GM21825 (cell line): ENCODE results near the gene SCN2A.

ENCODE experiments used
- ATAC-seq: cut with Tn5 transposase; IDR thresholded peaks from one replicate; pipeline ENCODE4 v1.9.1; 2021; ENCODE audit warnings: mild to moderate bottlenecking, moderate library complexity; ENCODE audit not compliant: unreplicated experiment

Gene SCN2A

GRCh38 chr2:165410276-165410675 lies 171.1 kb downstream of the SCN2A start:
- ATAC-seq = no peak

GRCh38 chr2:165414187-165414586 lies 175.0 kb downstream of the SCN2A start:
- ATAC-seq = no peak

GRCh38 chr2:165417009-165417408 lies 177.8 kb downstream of the SCN2A start:
- no peak for ATAC-seq

GRCh38 chr2:165420231-165420630 lies 181.0 kb downstream of the SCN2A start:
- ATAC-seq = no peak

GRCh38 chr2:165423081-165423480 lies 183.9 kb downstream of the SCN2A start:
- ATAC-seq = no peak

GRCh38 chr2:165425556-165425955 lies 186.3 kb downstream of the SCN2A start:
- no peak for ATAC-seq

GRCh38 chr2:165427686-165428085 lies 188.5 kb downstream of the SCN2A start:
- ATAC-seq = no peak

- no peak for ATAC-seq
These were observed 189.7 kb downstream of the SCN2A start for GRCh38 chr2:165428926-165429325.

GRCh38 chr2:165431014-165431413 lies 191.8 kb downstream of the SCN2A start:
- ATAC-seq = no peak

- ATAC-seq = no peak
These were observed 193.2 kb downstream of the SCN2A start for GRCh38 chr2:165432234-165432966.

GRCh38 chr2:165434865-165435496 lies 195.8 kb downstream of the SCN2A start:
- no peak for ATAC-seq

GRCh38 chr2:165435611-165436010 lies 196.4 kb downstream of the SCN2A start:
- no peak for ATAC-seq

GRCh38 chr2:165436559-165436958 lies 197.3 kb downstream of the SCN2A start:
- ATAC-seq = no peak

- no peak for ATAC-seq
These were observed 201.2 kb downstream of the SCN2A start for GRCh38 chr2:165440367-165440766.
